OCI-LY3 (cell line): ENCODE data around the gene SKA2.
"Not testable (repeated sequence)": the region's sequence is repeated elsewhere in the genome, so short reads cannot be mapped to it uniquely, and the experiment has no call there.

Experiments used
- H2AFZ ChIP-seq: fragments of 200-600, 300-600 bp; shearing (Covaris generic); 2 replicates; pipeline ENCODE4 v1.6.0; 2014; ENCODE audit warnings: antibody characterized with exemption, low read depth, low read length
- H3K27ac ChIP-seq: fragments of 200-600, 300-600 bp; sonication (generic); 2 replicates; pipeline ENCODE4 v1.5.1; 2014; ENCODE audit warnings: mild to moderate bottlenecking, low read length, moderate library complexity, mixed read lengths
- H3K27me3 ChIP-seq: fragments of 200-600, 300-600 bp; sonication (generic); 2 replicates; pipeline ENCODE4 v1.6.1; 2014; ENCODE audit warnings: low read depth, low read length, mixed read lengths
- H3K36me3 ChIP-seq: fragments of 200-600, 300-600 bp; sonication (generic); replicated peaks from 2 replicates; pipeline ENCODE3; 2014; ENCODE audit warnings: low read depth, low read length, mixed read lengths
- H3K4me1 ChIP-seq: fragments of 300-600, 200-600 bp; sonication (generic); 2 replicates; pipeline ENCODE4 v1.6.1; 2014; ENCODE audit warnings: low read length, mixed read lengths
- H3K4me2 ChIP-seq: fragments of 200-600, 300-600 bp; sonication (generic); 2 replicates; pipeline ENCODE4 v1.6.1; 2014; ENCODE audit warnings: low read length, mixed read lengths
- H3K4me3 ChIP-seq: fragments of 300-600, 200-600 bp; sonication (generic); 2 replicates; pipeline ENCODE4 v1.5.1; 2014; ENCODE audit warnings: antibody characterized with exemption, mild to moderate bottlenecking, low read length, moderate library complexity
- H3K79me2 ChIP-seq: fragments of 300-600, 200-600 bp; shearing (Covaris generic); 2 replicates; pipeline ENCODE4 v1.6.1; 2014; ENCODE audit warnings: mild to moderate bottlenecking, low read length, mixed read lengths
- H3K9ac ChIP-seq: fragments of 300-600, 200-600 bp; shearing (Covaris generic); 2 replicates; pipeline ENCODE4 v1.6.0; 2014; ENCODE audit warnings: mild to moderate bottlenecking, low read length, moderate library complexity
- H3K9me3 ChIP-seq: fragments of 200-600, 300-600 bp; shearing (Covaris generic); 2 replicates; pipeline ENCODE4 v1.6.1; 2014; ENCODE audit warnings: low read length, mixed read lengths; ENCODE audit not compliant: insufficient read depth
- H4K20me1 ChIP-seq: fragments of 200-600, 300-600 bp; sonication (generic); 2 replicates; pipeline ENCODE4 v1.6.1; 2016; ENCODE audit warnings: low read length, mixed read lengths; ENCODE audit not compliant: insufficient read depth
- EZH2phosphoT487 ChIP-seq: fragments of 200-600 bp; shearing (Covaris generic); IDR thresholded peaks from 2 replicates; pipeline ENCODE4 v1.6.1; 2018; ENCODE audit warnings: antibody characterized with exemption, mixed run types, low read depth
- TF ChIP-seq, protein P1 (sequence below): fragments of 200-600, 300-600 bp; sonication (generic); IDR thresholded peaks from 2 replicates; pipeline ENCODE4 v1.5.1; 2014; ENCODE audit warnings: antibody characterized with exemption, low read length, low read depth

The SKA2 gene

DNA sequence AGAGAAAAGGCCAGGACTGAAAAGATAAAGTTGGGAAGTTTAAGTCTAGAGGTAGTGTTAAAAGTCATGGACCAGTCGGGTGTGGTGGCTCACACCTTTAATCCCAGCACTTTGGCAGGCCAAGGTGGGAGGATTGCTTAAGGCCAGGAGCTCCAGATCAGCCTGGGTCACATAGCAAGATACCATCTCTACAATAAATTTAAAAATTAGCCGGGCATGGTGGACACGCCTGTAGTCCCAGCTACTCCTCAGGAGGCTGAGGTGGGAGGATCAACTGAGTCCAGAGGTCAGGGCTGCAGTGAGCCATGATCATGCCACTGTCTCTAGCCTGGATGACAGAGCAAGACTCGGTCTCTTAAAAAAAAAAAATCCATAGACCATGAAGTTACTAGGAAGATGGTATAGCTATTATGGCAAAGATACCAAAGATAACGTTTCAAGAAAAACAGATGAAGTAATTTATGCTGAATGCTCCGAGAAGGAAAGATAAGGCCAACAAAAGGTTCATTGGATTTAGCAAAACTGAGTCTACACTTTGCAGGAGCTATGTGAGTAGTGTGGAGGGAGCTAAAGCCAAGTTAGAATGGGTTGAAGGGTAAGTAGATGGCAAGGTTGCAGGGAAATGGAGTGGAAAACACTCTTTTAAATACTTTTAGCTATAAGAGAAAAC, 60.0 kb downstream of the SKA2 start:
- TF ChIP-seq, protein P1, sequence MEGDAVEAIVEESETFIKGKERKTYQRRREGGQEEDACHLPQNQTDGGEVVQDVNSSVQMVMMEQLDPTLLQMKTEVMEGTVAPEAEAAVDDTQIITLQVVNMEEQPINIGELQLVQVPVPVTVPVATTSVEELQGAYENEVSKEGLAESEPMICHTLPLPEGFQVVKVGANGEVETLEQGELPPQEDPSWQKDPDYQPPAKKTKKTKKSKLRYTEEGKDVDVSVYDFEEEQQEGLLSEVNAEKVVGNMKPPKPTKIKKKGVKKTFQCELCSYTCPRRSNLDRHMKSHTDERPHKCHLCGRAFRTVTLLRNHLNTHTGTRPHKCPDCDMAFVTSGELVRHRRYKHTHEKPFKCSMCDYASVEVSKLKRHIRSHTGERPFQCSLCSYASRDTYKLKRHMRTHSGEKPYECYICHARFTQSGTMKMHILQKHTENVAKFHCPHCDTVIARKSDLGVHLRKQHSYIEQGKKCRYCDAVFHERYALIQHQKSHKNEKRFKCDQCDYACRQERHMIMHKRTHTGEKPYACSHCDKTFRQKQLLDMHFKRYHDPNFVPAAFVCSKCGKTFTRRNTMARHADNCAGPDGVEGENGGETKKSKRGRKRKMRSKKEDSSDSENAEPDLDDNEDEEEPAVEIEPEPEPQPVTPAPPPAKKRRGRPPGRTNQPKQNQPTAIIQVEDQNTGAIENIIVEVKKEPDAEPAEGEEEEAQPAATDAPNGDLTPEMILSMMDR: no peak
- TF ChIP-seq EZH2phosphoT487: no peak
- Histone ChIP-seq H3K9ac (no peak overlapping the region), H3K27ac (no peak overlapping the region), H3K9me3 (no peaks in the 10 kb centered on the region), H3K79me2 (peaks cover 40% of the 10 kb centered on the region), H3K36me3 (peaks cover 6% of the 10 kb centered on the region), H3K4me2 (no peak overlapping the region), H3K27me3 (no peaks in the 10 kb centered on the region), H4K20me1 (no peaks in the 10 kb centered on the region), H3K4me1 (peaks cover 23% of the 10 kb centered on the region), H2AFZ (no peak overlapping the region), H3K4me3 (no peak overlapping the region)

DNA sequence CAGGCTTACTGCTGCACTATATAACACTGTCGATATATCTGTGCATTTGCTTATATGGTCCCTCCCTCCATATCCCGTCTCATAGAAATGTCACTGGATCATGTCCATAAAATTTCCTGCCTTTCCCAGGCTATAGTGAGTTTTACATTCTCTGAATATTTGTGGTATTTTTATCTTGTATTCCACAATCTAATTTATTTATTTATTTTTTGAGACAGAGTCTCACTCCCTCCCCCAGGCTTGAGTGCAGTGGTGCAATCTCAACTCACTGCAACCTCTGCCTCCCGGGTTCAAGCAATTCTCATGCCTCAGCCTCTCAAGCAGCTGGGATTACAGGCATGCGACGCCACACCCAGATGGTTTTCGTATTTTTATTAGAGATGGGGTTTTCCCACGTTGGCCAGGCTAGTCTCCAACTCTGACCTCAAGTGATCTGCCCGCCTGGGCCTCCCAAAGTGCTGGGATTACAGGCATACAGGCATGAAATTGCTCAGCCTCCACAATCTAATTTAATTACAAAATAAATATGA, 61.2 kb downstream of the SKA2 start:
- Histone ChIP-seq H3K4me1 (peaks cover 23% of the 10 kb centered on the region), H3K79me2 (peaks cover 37% of the 10 kb centered on the region), H3K36me3 (peaks cover 6% of the 10 kb centered on the region), H3K4me3 (peak overlapping the region; percentile 40), H3K27ac (no peak overlapping the region; the same call in 1 of the 2 replicates), H4K20me1 (no peaks in the 10 kb centered on the region), H3K9ac (peak overlapping the region; percentile 26; the same call in 1 of the 2 replicates), H3K9me3 (no peaks in the 10 kb centered on the region), H2AFZ (no peak overlapping the region), H3K27me3 (no peaks in the 10 kb centered on the region), H3K4me2 (peak overlapping the region; percentile 73)
- no peak for TF ChIP-seq EZH2phosphoT487
- TF ChIP-seq, protein P1: no peak

DNA sequence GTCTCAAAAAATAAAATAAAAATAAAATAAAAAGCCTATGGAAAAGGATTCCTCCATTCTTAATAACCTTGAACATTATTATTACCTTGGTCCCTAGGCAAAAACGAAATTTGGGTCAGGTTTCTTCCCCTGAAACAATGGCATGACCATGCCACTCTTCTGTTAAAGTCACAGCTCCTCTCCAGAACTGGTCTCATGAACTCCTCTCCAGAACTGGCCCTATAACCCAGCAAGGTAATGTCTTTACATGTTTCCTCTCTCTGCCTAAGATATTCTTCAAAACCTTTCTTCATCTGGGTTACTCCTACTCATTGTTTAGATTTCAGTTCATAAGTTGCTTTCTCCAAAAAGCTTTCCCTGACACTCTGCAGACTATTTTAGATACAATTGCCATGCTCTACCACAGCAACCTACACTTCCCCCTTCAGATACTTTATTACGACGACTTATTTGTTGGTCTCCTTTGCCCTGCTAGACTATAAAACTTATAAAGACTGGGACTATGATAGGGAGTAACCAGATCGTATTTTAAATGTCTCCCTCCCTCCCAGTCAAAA, 61.8 kb downstream of the SKA2 start:
- Histone ChIP-seq H2AFZ (no peak overlapping the region), H3K79me2 (peaks cover 37% of the 10 kb centered on the region)

DNA sequence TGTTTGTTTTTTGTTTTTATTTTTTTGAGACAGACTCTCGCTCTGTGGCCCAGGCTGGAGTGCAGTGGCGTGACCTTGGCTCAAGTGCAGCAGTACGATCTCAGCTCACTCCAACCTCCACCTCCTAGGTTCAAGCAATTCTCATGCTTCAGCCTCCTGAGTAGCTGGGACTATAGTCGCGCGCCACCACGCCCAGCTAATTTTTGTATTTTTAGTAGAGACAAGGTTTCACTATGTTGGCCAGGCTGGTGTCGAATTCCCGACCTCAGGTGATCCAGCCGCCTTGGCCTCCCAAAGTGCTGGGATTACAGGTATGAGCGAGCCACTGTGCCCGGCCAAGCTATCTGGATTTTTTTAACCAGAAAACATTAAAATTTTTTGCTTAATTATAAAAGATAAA, 64.4 kb downstream of the SKA2 start:
- not testable (repeated sequence) for H4K20me1 ChIP-seq
- Histone ChIP-seq H3K79me2 (peaks cover 30% of the 10 kb centered on the region), H3K36me3 (peaks cover 10% of the 10 kb centered on the region)

More for the DNA sequence above, 61.8 kb downstream of the SKA2 start:
- Histone ChIP-seq H3K9ac (peak overlapping the region; percentile 26; the same call in 1 of the 2 replicates), H3K27ac (no peak overlapping the region; the same call in 1 of the 2 replicates), H3K4me1 (peaks cover 23% of the 10 kb centered on the region), H3K4me3 (peak overlapping the region; percentile 40), H3K4me2 (peak overlapping the region; percentile 73), H3K27me3 (no peaks in the 10 kb centered on the region), H3K9me3 (no peaks in the 10 kb centered on the region), H4K20me1 (no peaks in the 10 kb centered on the region), H3K36me3 (peaks cover 7% of the 10 kb centered on the region)
- no peak for TF ChIP-seq EZH2phosphoT487
- TF ChIP-seq, protein P1: no peak

More for the DNA sequence above, 64.4 kb downstream of the SKA2 start:
- H2AFZ ChIP-seq, H3K4me2 ChIP-seq, H3K4me3 ChIP-seq, H3K27me3 ChIP-seq, H3K9me3 ChIP-seq, H3K27ac ChIP-seq, H3K9ac ChIP-seq: not testable (repeated sequence)
- peaks cover 23% of the 10 kb centered on the region for H3K4me1 ChIP-seq
